IPS-15b (cell line): ENCODE data around the gene NPPB.

Source experiments
- H3K27me3 ChIP-seq: one replicate; pipeline ENCODE4 v1.6.1; 2013; ENCODE audit warnings: low read length; ENCODE audit not compliant: control insufficient read depth, insufficient read depth
- H3K36me3 ChIP-seq: one replicate; pipeline ENCODE4 v1.6.1; 2013; ENCODE audit warnings: low read length; ENCODE audit not compliant: control insufficient read depth, insufficient read depth
- H3K4me1 ChIP-seq: one replicate; pipeline ENCODE4 v1.6.1; 2013; ENCODE audit warnings: mild to moderate bottlenecking, low read length; ENCODE audit not compliant: control insufficient read depth, insufficient read depth
- H3K4me3 ChIP-seq: one replicate; pipeline ENCODE4 v1.5.1; 2013; ENCODE audit warnings: low read depth, low read length
- H3K9ac ChIP-seq: one replicate; pipeline ENCODE4 v1.6.1; 2013; ENCODE audit warnings: low read depth, mild to moderate bottlenecking, low read length
- H3K9me3 ChIP-seq: one replicate; pipeline ENCODE4 v1.6.1; 2013; ENCODE audit warnings: mild to moderate bottlenecking, low read length; ENCODE audit not compliant: control insufficient read depth, insufficient read depth

NPPB gene

DNA sequence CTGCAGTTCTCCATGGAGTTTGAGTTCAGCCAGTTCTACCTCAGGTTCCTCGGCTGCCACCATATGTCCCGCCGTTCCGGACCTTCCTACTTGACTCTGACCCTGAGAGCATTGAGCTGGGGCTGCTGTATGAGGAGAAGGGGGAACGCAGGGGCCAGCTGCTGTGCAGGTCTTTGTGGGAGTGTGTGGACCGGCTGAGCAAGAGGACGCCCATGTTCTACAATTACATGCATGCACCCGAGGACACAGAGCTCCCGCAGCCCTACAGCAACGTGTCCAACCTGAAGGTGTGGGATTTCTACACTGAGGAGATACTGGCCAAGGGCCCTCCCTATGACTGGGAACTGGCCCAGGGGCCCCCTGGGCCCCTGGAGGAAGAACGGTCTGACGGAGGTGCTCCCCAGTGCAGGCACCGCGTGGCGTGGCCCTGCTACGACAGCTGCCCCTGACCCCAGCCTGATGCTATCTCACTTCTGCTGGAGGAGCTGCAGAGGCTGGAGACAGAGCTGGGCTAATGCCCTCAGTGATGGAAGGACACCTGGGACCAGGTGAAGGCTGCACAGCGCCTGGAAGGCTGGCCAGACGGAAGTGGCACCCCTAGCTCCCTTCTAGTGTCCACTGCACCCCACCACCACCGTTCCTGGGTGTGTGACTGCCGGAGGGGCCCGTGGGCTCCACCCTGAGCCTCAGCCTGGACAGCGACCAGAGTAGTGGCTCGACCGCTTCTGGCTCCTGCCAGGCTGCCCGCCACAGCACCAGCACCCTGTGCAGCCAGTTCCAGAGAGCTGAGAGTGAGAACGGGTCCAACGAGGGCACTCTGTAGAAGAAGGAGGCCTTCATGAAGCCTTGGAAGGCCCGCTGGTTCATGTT, 20.8 kb upstream of the NPPB start:
- Histone ChIP-seq H3K9ac (no peak overlapping the region), H3K27me3 (no peaks in the 10 kb centered on the region), H3K4me1 (peaks cover 3% of the 10 kb centered on the region), H3K9me3 (no peaks in the 10 kb centered on the region), H3K4me3 (no peak overlapping the region), H3K36me3 (no peaks in the 10 kb centered on the region)

DNA sequence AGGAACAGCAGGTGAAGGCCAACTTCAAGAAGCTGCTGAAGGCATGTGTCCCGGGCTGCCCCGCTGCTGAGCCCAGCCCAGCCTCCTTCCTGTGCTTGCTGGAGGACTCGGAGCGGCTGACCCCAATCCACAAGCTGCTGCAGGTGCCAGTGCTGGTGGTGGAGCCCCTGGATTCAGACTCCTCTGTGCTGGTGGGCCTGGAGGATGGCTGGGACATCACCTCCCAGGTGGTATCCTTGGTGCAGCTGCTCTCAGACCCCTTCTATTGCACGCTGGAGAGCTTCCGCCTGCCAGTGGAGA, 20.1 kb upstream of the NPPB start:
- Histone ChIP-seq H3K4me1 (peaks cover 3% of the 10 kb centered on the region), H3K4me3 (no peak overlapping the region), H3K27me3 (no peaks in the 10 kb centered on the region), H3K9ac (no peak overlapping the region), H3K9me3 (no peaks in the 10 kb centered on the region), H3K36me3 (no peaks in the 10 kb centered on the region)

DNA sequence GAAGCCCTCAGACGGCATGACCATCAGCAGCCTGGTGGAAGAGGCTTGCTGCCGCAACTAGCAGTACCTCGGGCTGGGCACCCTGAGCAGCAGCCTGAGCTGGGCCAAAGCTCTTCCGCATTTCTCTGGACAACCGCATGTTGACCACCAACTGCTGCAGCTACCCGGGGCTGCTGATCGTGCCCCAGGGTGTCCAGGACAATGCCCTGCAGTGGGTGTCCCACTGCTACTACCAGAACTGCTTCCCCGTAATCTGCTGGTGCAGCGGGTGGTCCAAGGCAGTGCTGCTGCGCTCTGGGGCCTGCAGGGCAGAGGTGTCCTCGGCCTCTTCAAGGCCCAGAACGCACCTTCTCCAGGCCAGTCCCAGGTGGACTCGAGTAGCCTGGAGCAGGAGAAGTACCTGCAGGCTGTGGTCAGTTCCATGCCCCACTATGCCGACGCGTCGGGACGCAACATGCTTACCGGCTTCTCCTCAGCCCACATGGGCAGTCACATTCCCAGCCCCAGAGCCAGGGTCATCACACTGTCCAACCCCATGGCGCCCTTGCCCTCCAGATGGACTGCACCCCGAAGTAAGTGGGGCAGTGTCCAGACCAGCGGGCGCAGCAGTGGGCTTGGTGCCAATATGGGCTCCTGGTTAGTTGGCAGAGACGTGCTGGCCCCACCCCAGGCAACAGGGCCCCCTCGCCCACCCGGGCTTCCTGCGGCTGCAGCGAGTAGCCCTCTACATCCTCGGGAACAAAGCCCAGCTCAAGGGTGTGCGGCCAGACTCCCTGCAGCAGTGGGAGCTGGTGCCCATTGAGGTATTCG, 19.5 kb upstream of the NPPB start:
- Histone ChIP-seq H3K9me3 (no peaks in the 10 kb centered on the region), H3K36me3 (no peaks in the 10 kb centered on the region), H3K4me3 (no peak overlapping the region), H3K4me1 (peaks cover 2% of the 10 kb centered on the region), H3K9ac (no peak overlapping the region), H3K27me3 (no peaks in the 10 kb centered on the region)

- no peaks in the 10 kb centered on the region for H3K36me3 ChIP-seq
- H3K9me3 ChIP-seq = no peaks in the 10 kb centered on the region
- no peak overlapping the region for H3K4me3 ChIP-seq
- no peak overlapping the region for H3K9ac ChIP-seq
- no peaks in the 10 kb centered on the region for H3K4me1 ChIP-seq
- no peaks in the 10 kb centered on the region for H3K27me3 ChIP-seq
Measured at GRCh38 chr1:11877074-11877473, 18.3 kb upstream of the NPPB start.

DNA sequence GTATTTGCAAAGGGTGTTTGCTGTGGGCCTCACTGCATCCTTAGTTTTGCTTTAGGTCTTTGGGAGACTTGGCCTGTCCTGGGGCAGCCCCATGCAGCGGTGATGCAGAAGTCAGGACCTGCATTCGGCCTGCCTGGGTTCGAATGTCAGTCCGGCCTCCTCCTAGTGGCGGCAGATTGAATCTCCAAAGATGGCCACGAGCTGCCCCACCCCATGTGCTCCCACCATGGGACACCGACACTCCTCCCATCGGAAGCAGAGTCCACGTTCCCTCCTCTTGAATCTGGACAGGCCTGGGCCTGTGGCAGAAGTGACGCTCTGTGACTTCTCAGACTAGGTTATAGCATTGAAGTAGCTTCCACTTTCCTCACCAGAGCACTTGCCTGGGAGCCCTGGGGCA, 16.3 kb upstream of the NPPB start:
- Histone ChIP-seq H3K27me3 (no peaks in the 10 kb centered on the region), H3K4me3 (no peak overlapping the region), H3K4me1 (no peaks in the 10 kb centered on the region), H3K9me3 (no peaks in the 10 kb centered on the region), H3K9ac (no peak overlapping the region), H3K36me3 (no peaks in the 10 kb centered on the region)

GRCh38 chr1:11874624-11875023, 15.9 kb upstream of the NPPB start:
- no peaks in the 10 kb centered on the region for H3K9me3 ChIP-seq
- H3K4me3 ChIP-seq = no peak overlapping the region
- no peaks in the 10 kb centered on the region for H3K27me3 ChIP-seq
- H3K9ac ChIP-seq = no peak overlapping the region
- no peaks in the 10 kb centered on the region for H3K36me3 ChIP-seq
- no peaks in the 10 kb centered on the region for H3K4me1 ChIP-seq

DNA sequence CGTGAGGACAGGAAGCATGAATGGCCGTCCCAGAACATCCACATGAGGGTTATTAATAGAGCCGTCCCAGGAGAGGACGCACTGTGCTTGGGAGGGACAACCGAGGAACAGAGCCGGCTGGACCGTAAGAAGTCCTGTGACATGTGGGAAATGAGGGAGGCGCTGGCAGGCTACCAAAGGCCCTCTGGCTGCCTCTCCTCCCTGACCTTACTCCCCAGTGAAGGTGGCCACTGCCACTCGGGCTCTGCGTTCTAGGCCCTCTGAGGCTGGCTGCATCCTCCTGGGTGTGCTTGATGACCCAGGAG, 15.5 kb upstream of the NPPB start:
- H3K27me3 ChIP-seq = no peaks in the 10 kb centered on the region
- no peaks in the 10 kb centered on the region for H3K4me1 ChIP-seq

DNA sequence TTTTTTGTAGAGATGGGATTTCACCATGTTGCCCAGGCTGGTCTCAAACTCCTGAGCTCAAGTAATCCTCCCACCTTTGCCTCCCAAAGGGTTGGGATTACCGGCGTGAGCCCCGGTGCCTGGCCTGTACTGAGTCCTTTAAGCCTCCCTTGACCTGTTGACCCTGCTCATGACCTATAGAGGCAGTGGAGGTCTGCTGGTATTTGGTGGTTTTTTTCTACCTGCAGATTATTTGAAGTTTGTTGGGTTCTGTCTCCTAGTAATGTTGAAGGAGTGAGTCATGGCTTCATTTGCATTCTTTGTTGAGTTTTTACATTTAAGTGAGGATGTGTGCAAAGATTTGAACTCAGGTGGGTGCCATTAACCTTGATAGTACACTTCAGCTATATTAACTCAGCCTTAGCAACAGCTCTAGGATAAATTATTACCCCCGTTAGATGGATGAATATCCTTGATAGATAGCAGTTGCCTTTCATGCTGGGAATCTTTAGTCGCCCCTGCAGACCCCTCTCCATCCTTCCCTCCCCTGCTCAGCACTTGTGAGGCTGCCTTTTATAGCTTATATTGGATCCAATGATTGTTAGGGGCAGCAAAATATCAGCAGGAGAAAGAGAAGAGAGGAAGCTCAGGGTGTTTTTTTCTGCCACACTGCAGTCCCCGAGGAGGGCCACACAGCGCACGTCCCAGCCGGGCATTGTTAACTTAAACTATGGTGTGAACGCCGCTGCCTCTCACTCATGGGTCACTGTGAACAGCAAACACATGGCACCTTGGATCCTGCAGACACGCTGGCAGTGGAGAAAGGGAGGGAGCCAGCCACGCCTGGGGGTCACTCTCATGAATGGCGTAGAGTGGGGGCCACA, 14.9 kb upstream of the NPPB start:
- H3K27me3 ChIP-seq = no peaks in the 10 kb centered on the region
- no peaks in the 10 kb centered on the region for H3K36me3 ChIP-seq
- H3K4me1 ChIP-seq = no peaks in the 10 kb centered on the region
- H3K9ac ChIP-seq = no peak overlapping the region
- H3K9me3 ChIP-seq = no peaks in the 10 kb centered on the region
- H3K4me3 ChIP-seq = no peak overlapping the region

More for the DNA sequence above, 15.5 kb upstream of the NPPB start:
- Histone ChIP-seq H3K4me3 (no peak overlapping the region), H3K36me3 (no peaks in the 10 kb centered on the region), H3K9me3 (no peaks in the 10 kb centered on the region), H3K9ac (no peak overlapping the region)

- H3K36me3 ChIP-seq = no peaks in the 10 kb centered on the region
- H3K27me3 ChIP-seq = no peaks in the 10 kb centered on the region
- H3K9ac ChIP-seq = no peak overlapping the region
- H3K9me3 ChIP-seq = no peaks in the 10 kb centered on the region
- H3K4me1 ChIP-seq = no peaks in the 10 kb centered on the region
- no peak overlapping the region for H3K4me3 ChIP-seq
Measured at GRCh38 chr1:11872545-11872944, 13.8 kb upstream of the NPPB start.

- no peaks in the 10 kb centered on the region for H3K9me3 ChIP-seq
- no peak overlapping the region for H3K9ac ChIP-seq
- H3K4me1 ChIP-seq = no peaks in the 10 kb centered on the region
- no peaks in the 10 kb centered on the region for H3K36me3 ChIP-seq
- no peak overlapping the region for H3K4me3 ChIP-seq
- no peaks in the 10 kb centered on the region for H3K27me3 ChIP-seq
Measured at GRCh38 chr1:11869650-11870207, 11.0 kb upstream of the NPPB start.

- no peaks in the 10 kb centered on the region for H3K9me3 ChIP-seq
- no peak overlapping the region for H3K4me3 ChIP-seq
- no peaks in the 10 kb centered on the region for H3K4me1 ChIP-seq
- no peaks in the 10 kb centered on the region for H3K36me3 ChIP-seq
- no peak overlapping the region for H3K9ac ChIP-seq
- no peaks in the 10 kb centered on the region for H3K27me3 ChIP-seq
Measured at GRCh38 chr1:11869104-11869503, 10.4 kb upstream of the NPPB start.
